T-helper 17 cell (primary cell): ENCODE results near the gene FAM174C. TPM values are rescaled to one million over a fixed set of nuclear protein-coding genes. Genes with fewer than 3 reads are reported as not detected.

Experiments
- ATAC-seq: fragments of 150-1000 bp; cut with Tn5 transposase; 2 replicates; pipeline ENCODE4 v1.10.0; 2021; ENCODE audit warnings: mild to moderate bottlenecking, moderate library complexity
- DNase-seq, 3 donors: peaks; one replicate each; pipeline versions ENCODE4 v3.0.0 to v3.0.0-alpha.2; 2020 to 2021
- H3K9me3 ChIP-seq: one replicate; pipeline ENCODE4 v1.7.0; 2013; ENCODE audit warnings: low read length, mild to moderate bottlenecking; ENCODE audit not compliant: control insufficient read depth, poor library complexity, severe bottlenecking
- H3K27ac Mint-ChIP-seq: one replicate; pipeline ENCODE4 v1.8.0; 2022; ENCODE audit warnings: mild to moderate bottlenecking, moderate library complexity, mixed read lengths
- H3K27me3 Mint-ChIP-seq: one replicate; pipeline ENCODE4 v1.8.0; 2022; ENCODE audit warnings: mixed read lengths
- H3K36me3 Mint-ChIP-seq: one replicate; pipeline ENCODE4 v1.8.0; 2022; ENCODE audit warnings: low read depth, mixed read lengths
- H3K4me1 Mint-ChIP-seq: one replicate; pipeline ENCODE4 v1.8.0; 2022; ENCODE audit warnings: mild to moderate bottlenecking, mixed read lengths
- H3K4me3 Mint-ChIP-seq: one replicate; pipeline ENCODE4 v1.8.0; 2022; ENCODE audit warnings: mild to moderate bottlenecking, moderate library complexity, mixed read lengths
- total RNA-seq, 4 donors: library from RNA in 2 of 4; stranded (reverse) in 2 of 4; gene quantifications; one replicate each; pipeline ENCODE4 v1.2.3 and lab custom pipeline; 2022 to 2026

The FAM174C gene
- total RNA-seq, 2 donors from 2014 or later: 40.6 to 43.6 TPM

GRCh38 chr19:1250437-1251260 is 24.7 kb upstream of the FAM174C start:
- peaks cover 8% of the 10 kb centered on the region for H3K4me1 Mint-ChIP-seq
- peaks cover 4% of the 10 kb centered on the region for H3K36me3 Mint-ChIP-seq
- ATAC-seq (no peak), DNase-seq (peak in 2 of 3 donors; percentile 46)
- H3K4me3 Mint-ChIP-seq: peak overlapping the region; percentile 92
- no peaks in the 10 kb centered on the region for H3K9me3 ChIP-seq
- peak overlapping the region; percentile 93 for H3K27ac Mint-ChIP-seq
- H3K27me3 Mint-ChIP-seq: no peaks in the 10 kb centered on the region

- DNase-seq (peak; percentile 42 to 50 (median 50)), ATAC-seq (no peak)
- Mint-ChIP-seq H3K4me3 (peak overlapping the region; percentile 92), H3K27ac (peak overlapping the region; percentile 93), H3K4me1 (peaks cover 8% of the 10 kb centered on the region), H3K27me3 (no peaks in the 10 kb centered on the region), H3K36me3 (peaks cover 4% of the 10 kb centered on the region)
- H3K9me3 ChIP-seq: no peaks in the 10 kb centered on the region
Observed at GRCh38 chr19:1251330-1252220, 23.8 kb upstream of the FAM174C start.

GRCh38 chr19:1252221-1252820 is 23.0 kb upstream of the FAM174C start:
- ATAC-seq (no peak), DNase-seq (peak in 1 of 3 donors; percentile 49)
- Mint-ChIP-seq H3K4me3 (peak overlapping the region; percentile 92), H3K36me3 (peaks cover 4% of the 10 kb centered on the region), H3K27me3 (no peaks in the 10 kb centered on the region), H3K27ac (peak overlapping the region; percentile 93), H3K4me1 (peaks cover 9% of the 10 kb centered on the region)
- no peaks in the 10 kb centered on the region for H3K9me3 ChIP-seq

GRCh38 chr19:1252821-1253513 is 22.4 kb upstream of the FAM174C start:
- DNase-seq (peak; percentile 44 to 73 (median 60)), ATAC-seq (peak; percentile 16)
- H3K4me3 Mint-ChIP-seq: peak overlapping the region; percentile 92
- peaks cover 16% of the 10 kb centered on the region for H3K4me1 Mint-ChIP-seq
- no peaks in the 10 kb centered on the region for H3K27me3 Mint-ChIP-seq
- H3K9me3 ChIP-seq: no peaks in the 10 kb centered on the region
- peak overlapping the region; percentile 93 for H3K27ac Mint-ChIP-seq
- H3K36me3 Mint-ChIP-seq: peaks cover 6% of the 10 kb centered on the region

- Mint-ChIP-seq H3K36me3 (peaks cover 6% of the 10 kb centered on the region), H3K4me1 (peaks cover 17% of the 10 kb centered on the region), H3K27ac (peak overlapping the region; percentile 84), H3K27me3 (no peaks in the 10 kb centered on the region), H3K4me3 (peak overlapping the region; percentile 76)
- DNase-seq (no peak), ATAC-seq (no peak)
- no peaks in the 10 kb centered on the region for H3K9me3 ChIP-seq
Observed at GRCh38 chr19:1253514-1254080, 21.7 kb upstream of the FAM174C start.

GRCh38 chr19:1254081-1254527 is 21.2 kb upstream of the FAM174C start:
- H3K4me3 Mint-ChIP-seq: peak overlapping the region; percentile 39
- DNase-seq: no peak
- ATAC-seq: no peak
- H3K9me3 ChIP-seq: no peaks in the 10 kb centered on the region
- peak overlapping the region; percentile 84 for H3K27ac Mint-ChIP-seq
- no peaks in the 10 kb centered on the region for H3K27me3 Mint-ChIP-seq
- peaks cover 21% of the 10 kb centered on the region for H3K4me1 Mint-ChIP-seq
- peaks cover 6% of the 10 kb centered on the region for H3K36me3 Mint-ChIP-seq

GRCh38 chr19:1254530-1255185 is 20.7 kb upstream of the FAM174C start:
- Mint-ChIP-seq H3K36me3 (peaks cover 5% of the 10 kb centered on the region), H3K27ac (peak overlapping the region; percentile 79), H3K4me3 (peak overlapping the region; percentile 53), H3K4me1 (peaks cover 26% of the 10 kb centered on the region), H3K27me3 (no peaks in the 10 kb centered on the region)
- ATAC-seq (no peak), DNase-seq (no peak)
- H3K9me3 ChIP-seq: no peaks in the 10 kb centered on the region

- no peak for DNase-seq
- H3K4me3 Mint-ChIP-seq: peak overlapping the region; percentile 53
Observed at GRCh38 chr19:1255186-1256161, 19.9 kb upstream of the FAM174C start.

GRCh38 chr19:1256646-1257474 is 18.5 kb upstream of the FAM174C start:
- Mint-ChIP-seq H3K4me3 (peak overlapping the region; percentile 94), H3K27ac (peak overlapping the region; percentile 96), H3K36me3 (peaks cover 2% of the 10 kb centered on the region), H3K4me1 (peaks cover 34% of the 10 kb centered on the region), H3K27me3 (no peaks in the 10 kb centered on the region)
- H3K9me3 ChIP-seq: no peaks in the 10 kb centered on the region
- no peak for ATAC-seq
- no peak for DNase-seq

More at GRCh38 chr19:1255186-1256161, 19.9 kb upstream of the FAM174C start:
- no peaks in the 10 kb centered on the region for H3K9me3 ChIP-seq
- Mint-ChIP-seq H3K36me3 (peaks cover 4% of the 10 kb centered on the region), H3K27me3 (no peaks in the 10 kb centered on the region), H3K27ac (peak overlapping the region; percentile 96), H3K4me1 (peaks cover 31% of the 10 kb centered on the region)
- no peak for ATAC-seq

GRCh38 chr19:1257475-1258162 is 17.7 kb upstream of the FAM174C start:
- Mint-ChIP-seq H3K36me3 (peaks cover 2% of the 10 kb centered on the region), H3K27ac (peak overlapping the region; percentile 96), H3K4me1 (peaks cover 36% of the 10 kb centered on the region), H3K27me3 (no peaks in the 10 kb centered on the region), H3K4me3 (peak overlapping the region; percentile 94)
- no peaks in the 10 kb centered on the region for H3K9me3 ChIP-seq
- DNase-seq (no peak), ATAC-seq (no peak)
